HG02623 (cell line): ENCODE data around the gene ARL13B.
"Not testable (repeated sequence)": the region's sequence is repeated elsewhere in the genome, so short reads cannot be mapped to it uniquely, and the experiment has no call there.

Source experiments
- ATAC-seq: cut with Tn5 transposase; IDR thresholded peaks from one replicate; pipeline ENCODE4 v1.9.1; 2021; ENCODE audit warnings: moderate library complexity; ENCODE audit not compliant: unreplicated experiment

The ARL13B gene

GRCh38 chr3:93979850-93980676, at the start of gene ARL13B:
Gene ARL13B, plus strand, starts transcription at chr3:93980155. Its CDS starts 269 bp downstream, at chr3:93980424.
- peak; percentile 100 for ATAC-seq

DNA sequence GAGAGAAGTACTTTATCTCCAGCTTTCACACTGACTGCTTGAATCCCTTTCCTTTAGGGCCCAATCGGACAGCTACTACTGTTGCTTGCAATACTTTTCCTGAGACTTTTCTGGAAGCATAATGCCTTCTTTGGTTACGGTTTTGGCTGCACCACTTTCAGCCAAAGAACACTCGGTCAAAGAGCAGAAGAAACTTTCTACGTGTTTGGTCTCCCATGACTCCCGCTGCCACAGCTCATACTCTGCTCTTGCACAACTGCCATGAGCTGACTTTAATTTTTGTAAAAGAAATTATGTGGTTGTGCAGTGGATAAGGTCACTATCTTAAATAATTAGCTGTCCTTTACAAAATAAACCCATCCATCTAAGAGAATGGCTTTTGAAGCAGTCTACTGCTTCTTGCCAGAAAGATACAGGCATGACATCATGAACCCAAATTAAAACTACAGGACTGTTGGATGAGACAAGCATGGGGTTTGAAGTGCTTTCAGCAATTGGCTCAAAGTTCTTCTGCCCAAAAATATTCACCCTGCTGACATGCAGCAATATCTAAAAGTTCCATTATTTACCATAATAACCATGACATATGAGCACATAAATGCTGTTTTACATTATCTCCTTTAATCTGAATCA, 48.2 kb upstream of the ARL13B start:
- no peak for ATAC-seq

DNA sequence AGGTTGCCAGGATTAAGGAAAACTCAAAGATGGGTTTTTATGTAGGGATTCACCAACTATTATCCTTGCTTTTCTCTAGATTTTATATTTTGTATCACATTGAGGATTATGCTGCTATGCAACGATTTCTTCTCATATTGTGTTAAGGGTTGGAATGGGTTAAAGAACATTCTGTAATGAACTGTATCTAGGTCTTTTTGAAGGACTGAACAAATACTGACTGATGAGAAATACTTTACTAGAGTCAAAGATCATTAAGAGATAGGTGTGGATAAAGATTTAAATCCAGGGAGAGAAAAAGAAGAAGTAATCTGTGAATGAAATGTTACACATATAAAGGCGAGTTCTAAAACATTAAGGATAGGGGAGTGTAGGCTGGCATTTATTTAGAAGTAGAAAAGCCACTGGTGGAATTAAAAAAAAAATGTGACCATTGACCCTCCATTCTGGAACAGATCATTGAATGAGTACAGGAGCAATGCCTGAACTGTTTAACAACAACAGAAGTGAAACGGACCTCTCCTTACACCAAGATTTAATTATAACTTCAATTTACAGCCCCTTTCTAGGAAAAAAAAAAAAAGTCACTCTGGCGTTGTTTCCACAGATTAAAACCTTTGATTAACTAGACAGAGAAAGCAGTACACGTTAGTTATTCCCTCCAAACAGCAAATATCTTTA, 45.4 kb upstream of the ARL13B start:
- ATAC-seq: no peak

- no peak for ATAC-seq
Observed at GRCh38 chr3:93936549-93936948, 43.4 kb upstream of the ARL13B start.

GRCh38 chr3:93937485-93937884, 42.5 kb upstream of the ARL13B start:
- not testable (repeated sequence) for ATAC-seq

- not testable (repeated sequence) for ATAC-seq
Observed at GRCh38 chr3:93949958-93950357, 30.0 kb upstream of the ARL13B start.

DNA sequence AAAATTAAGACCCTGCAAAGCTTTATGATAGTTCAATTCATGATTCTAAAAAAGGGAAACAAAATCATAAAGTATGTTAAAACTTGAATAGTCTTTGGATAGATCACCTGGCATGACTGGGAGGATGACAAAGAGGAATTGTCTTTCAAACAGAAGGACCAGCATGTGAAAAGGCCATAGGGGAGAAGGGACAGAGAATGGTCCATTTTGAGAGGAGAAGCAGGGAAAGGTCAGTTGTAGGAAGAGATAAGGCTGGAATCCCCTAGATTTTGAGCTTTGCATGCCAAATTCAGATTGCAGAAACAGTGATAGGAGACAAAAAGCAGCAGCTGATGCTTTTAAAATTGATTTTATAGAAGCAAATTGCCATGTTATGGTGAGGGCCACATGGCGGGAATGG, 18.9 kb upstream of the ARL13B start:
- ATAC-seq: no peak

- ATAC-seq: no peak
Observed at GRCh38 chr3:93961489-93961888, 18.5 kb upstream of the ARL13B start.

DNA sequence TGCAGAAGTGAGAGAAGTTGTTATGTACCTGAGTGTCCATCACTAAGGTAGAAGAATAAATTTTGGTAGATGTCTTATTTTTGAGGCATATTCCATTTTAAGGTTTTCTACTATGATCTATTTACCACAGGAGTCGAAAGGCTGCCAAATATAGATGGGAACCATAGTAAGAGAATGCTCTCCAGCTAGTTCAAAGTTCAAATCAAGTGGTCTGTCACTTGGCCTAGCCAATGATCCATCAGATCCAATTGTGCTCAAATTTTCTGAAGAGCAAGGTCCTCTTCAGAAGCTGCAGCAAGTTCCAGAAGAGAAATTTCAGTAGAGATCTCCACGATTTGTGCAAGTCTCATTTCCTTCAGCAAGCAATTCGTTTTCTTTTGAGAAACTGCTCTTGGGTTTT, 17.2 kb upstream of the ARL13B start:
- ATAC-seq: no peak

DNA sequence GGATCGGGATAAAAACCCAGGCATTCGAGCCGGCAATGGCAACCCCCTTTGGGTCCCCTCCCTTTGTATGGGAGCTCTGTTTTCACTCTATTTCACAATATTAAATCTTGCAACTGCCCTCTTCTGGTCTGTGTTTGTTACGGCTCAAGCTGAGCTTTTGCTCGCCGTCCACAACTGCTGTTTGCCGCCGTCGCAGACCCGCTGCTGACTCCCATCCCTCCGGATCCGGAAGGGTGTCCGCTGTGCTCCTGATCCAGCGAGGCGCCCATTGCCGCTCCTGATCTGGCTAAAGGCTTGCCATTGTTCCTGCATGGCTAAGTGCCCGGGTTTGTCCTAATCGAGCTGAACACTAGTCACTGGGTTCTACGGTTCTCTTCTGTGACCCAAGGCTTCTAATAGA, 14.8 kb upstream of the ARL13B start:
- ATAC-seq: not testable (repeated sequence)

- no peak for ATAC-seq
Observed at GRCh38 chr3:93969443-93969842, 10.5 kb upstream of the ARL13B start.

DNA sequence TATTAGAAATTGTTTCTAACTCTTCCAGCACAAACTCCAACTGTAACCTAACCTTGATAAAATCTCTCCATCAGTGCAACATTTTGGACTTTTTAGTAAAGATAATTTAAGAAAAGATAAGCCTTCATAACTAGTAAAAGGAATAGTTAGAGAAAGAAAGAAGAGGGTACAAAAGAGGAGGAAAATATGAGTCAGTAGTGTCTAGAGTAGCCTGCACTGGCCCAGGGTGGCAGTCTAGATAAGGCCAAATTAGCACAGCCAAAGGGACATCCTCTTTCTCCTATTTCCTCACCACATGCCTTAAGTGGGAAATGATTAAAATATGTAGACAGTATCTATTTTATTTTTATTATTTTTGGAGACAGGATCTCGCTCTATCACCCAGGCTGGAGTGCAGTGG, 10.0 kb upstream of the ARL13B start:
- ATAC-seq: no peak

DNA sequence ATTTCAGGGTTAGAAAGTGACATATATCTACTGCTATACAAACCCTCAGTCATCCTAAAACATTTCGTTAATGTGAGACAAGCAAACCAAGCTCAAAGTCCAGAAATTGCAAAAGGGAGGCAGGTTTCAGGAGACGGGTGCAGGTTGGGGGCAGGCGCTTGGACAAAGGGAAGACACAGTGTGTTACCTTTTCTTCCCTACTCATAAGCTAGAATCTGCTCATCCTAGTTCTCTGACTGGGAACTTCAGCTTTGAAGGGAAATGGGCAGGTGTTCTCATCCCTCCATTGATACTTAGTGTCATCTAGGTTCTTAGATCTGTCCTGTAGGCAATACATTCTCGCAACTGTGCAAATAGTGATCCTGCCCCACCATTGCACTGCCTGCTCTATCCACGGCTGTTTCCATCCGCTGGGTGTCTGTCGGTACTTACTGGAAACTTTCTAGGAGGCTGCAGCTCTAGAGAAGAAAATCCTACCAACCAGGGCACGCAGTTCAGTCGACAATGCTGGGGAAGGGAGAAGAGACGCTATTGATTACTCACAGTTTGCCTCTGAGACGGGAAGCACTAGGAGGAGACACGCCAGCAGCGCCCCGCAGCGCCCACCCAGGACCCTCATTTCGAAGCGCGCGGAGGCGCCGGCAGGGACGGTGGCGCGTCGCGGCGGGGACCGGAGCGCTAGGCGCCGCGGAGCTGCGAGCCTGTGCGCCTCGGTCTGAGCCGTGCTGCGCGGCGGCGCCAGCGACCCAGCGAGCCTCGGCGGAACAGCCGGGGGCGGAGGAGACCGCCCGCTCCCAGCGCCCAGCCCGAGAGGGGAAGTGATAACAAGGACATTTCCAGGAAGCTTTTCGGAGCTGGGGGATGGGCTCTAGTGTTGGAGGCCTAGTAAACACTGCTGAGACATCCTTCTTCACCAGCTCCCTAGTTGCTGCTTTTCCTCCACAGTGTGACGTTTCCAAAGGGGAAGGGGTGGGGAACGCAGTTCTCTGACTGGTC, 6.5 kb upstream of the ARL13B start, which contains the start of gene PROS1:
Gene PROS1 (minus strand): TSS at position 766 of the 996 bp plus-strand sequence. CDS start 147 bp downstream, at position 619.
- ATAC-seq: peak; percentile 82

- ATAC-seq: no peak
Observed at GRCh38 chr3:93981649-93982048, 1.7 kb downstream of the ARL13B start.

DNA sequence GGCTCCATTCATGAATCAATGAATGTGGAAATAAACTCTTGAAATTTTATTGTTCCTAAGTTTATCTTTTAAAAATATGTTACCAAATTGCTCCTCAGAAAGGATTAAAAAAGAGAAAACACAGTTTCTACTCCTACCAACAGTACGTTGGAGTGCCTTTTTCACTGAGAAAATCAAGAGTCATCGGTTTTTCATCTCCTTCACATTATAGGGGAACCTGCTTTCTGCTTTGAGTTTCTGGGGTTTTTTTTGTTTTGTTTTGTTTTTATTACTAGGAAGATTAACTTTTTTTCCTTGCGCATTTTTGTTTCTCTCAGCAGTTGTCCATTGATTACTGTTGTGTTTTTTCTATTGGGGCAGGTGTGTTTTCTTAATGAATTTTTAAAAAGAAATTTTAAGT, 3.5 kb downstream of the ARL13B start:
- ATAC-seq: no peak

DNA sequence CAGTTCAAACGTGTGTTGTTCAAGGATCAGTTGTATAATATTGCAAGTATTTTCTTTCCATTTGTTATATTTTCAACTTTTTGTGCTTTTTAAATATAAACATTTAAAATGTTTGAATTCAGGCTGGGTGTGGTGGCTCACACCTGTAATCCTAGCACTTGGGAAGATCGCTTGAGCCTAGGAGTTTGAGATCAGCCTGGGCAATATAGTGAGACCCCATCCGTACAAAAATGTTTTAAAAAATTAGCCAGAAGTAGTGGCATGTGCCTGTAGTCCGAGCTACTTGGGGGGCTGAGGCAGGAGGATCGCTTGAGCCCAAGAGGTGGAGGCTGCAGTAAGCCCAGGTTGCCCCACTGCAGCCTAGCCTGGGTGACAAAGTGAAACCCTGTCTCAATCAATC, 4.7 kb downstream of the ARL13B start:
- no peak for ATAC-seq

- ATAC-seq: no peak
Observed at GRCh38 chr3:93988283-93988682, 8.3 kb downstream of the ARL13B start.

- ATAC-seq: no peak
Observed at GRCh38 chr3:93988764-93989163, 8.8 kb downstream of the ARL13B start.

GRCh38 chr3:93989241-93989640, 9.3 kb downstream of the ARL13B start:
- ATAC-seq: no peak

DNA sequence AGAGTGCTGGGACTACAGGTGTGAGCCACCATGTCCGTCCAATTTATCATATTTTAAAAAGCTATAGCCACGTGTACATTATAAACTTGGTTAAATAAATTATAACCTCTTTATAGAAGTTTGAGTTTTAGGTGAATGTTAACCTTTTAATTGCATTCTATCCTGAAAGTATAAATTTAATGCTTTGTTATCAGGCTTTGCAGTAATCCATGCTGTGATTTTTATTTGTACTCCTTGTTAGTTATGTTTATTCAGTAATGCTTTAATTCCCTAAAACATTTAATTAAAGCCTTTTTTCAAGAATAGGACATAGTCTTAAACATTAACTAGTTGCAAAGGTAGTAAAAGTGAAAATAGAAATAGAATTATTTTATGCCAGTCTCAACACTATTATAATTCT, 11.7 kb downstream of the ARL13B start:
- no peak for ATAC-seq

- ATAC-seq: no peak
Observed at GRCh38 chr3:93992207-93992606, 12.3 kb downstream of the ARL13B start.
